NCI-H748 (cell line): ENCODE measurements around the gene PODN.
A peak's percentile ranks its signal among the peaks of the same experiment; 100 is the strongest.

Source experiments
- DNase-seq: peaks from one replicate; lab custom pipeline; 2025; ENCODE audit not compliant: unreplicated experiment; lab: John Stamatoyannopoulos, UW

Gene PODN

GRCh38 chr1:53088616-53089300 is 26.7 kb downstream of the PODN start:
- no peak for DNase-seq

- no peak for DNase-seq
Observed at GRCh38 chr1:53089478-53090226, 27.6 kb downstream of the PODN start.

- no peak for DNase-seq
Observed at GRCh38 chr1:53090227-53091147, 28.5 kb downstream of the PODN start.

GRCh38 chr1:53091841-53092645 is 30.0 kb downstream of the PODN start:
- no peak for DNase-seq

- DNase-seq = no peak
Observed at GRCh38 chr1:53092659-53093450, 30.8 kb downstream of the PODN start.

GRCh38 chr1:53093451-53093754 is 31.4 kb downstream of the PODN start:
- no peak for DNase-seq

- no peak for DNase-seq
Observed at GRCh38 chr1:53093778-53094532, 31.9 kb downstream of the PODN start.

- DNase-seq = no peak
Observed at GRCh38 chr1:53094533-53094919, 32.5 kb downstream of the PODN start.

- DNase-seq = no peak
Observed at GRCh38 chr1:53104289-53104913, 42.4 kb downstream of the PODN start.

GRCh38 chr1:53107090-53107489 is 45.1 kb downstream of the PODN start:
- no peak for DNase-seq

GRCh38 chr1:53107570-53108322 is 45.7 kb downstream of the PODN start:
- peak; percentile 51 for DNase-seq

GRCh38 chr1:53108646-53109580 is 46.9 kb downstream of the PODN start:
- no peak for DNase-seq

GRCh38 chr1:53110370-53111072 is 48.5 kb downstream of the PODN start:
- DNase-seq = no peak

- no peak for DNase-seq
Observed at GRCh38 chr1:53111073-53111556, 49.1 kb downstream of the PODN start.

GRCh38 chr1:53111693-53112092 is 49.7 kb downstream of the PODN start:
- DNase-seq = no peak

- DNase-seq = no peak
Observed at GRCh38 chr1:53112271-53112774, 50.3 kb downstream of the PODN start.
